Neutrophil (primary cell): ENCODE results near the gene NAP1L4.

Experiments used
- H3K27ac ChIP-seq: fragments of 200-600 bp; sonication (generic); 2 replicates; pipeline ENCODE4 v1.5.1; 2016; ENCODE audit warnings: mild to moderate bottlenecking, moderate library complexity
- H3K27me3 ChIP-seq: fragments of 200-600 bp; sonication (generic); 2 replicates; pipeline ENCODE4 v1.6.0; 2016; ENCODE audit warnings: mild to moderate bottlenecking
- H3K36me3 ChIP-seq: fragments of 200-600 bp; sonication (generic); 2 replicates; pipeline ENCODE4 v1.5.1; 2017
- H3K4me1 ChIP-seq, 2 experiments: fragments of 200-600 bp in 1 of 2; sonication (generic) in 1 of 2; 1 replicate in 1 of 2; 2 replicates in 1 of 2; pipeline versions ENCODE4 v1.5.1 to v1.6.1; 2013 to 2016; ENCODE audit warnings: low read depth in 1 of 2, low read length in 1 of 2, mild to moderate bottlenecking in 1 of 2, moderate library complexity in 1 of 2; ENCODE audit not compliant: control insufficient read depth in 1 of 2, insufficient read depth in 1 of 2
- H3K4me3 ChIP-seq, 2 experiments: fragments of 200-600 bp in 1 of 2; sonication (generic) in 1 of 2; 1 replicate in 1 of 2; 2 replicates in 1 of 2; pipeline ENCODE4 v1.5.1; 2013 to 2016; ENCODE audit warnings: low read depth in 1 of 2, low read length in 1 of 2, mild to moderate bottlenecking in 1 of 2, moderate library complexity in 1 of 2
- H3K9me3 ChIP-seq: fragments of 200-600 bp; sonication (generic); 2 replicates; pipeline ENCODE4 v1.5.1; 2016
- TF ChIP-seq, protein P1 (sequence below): fragments of 200-600 bp; sonication (generic); IDR thresholded peaks from 2 replicates; pipeline ENCODE4 v1.5.1; 2016; ENCODE audit warnings: antibody characterized with exemption

NAP1L4 gene

DNA sequence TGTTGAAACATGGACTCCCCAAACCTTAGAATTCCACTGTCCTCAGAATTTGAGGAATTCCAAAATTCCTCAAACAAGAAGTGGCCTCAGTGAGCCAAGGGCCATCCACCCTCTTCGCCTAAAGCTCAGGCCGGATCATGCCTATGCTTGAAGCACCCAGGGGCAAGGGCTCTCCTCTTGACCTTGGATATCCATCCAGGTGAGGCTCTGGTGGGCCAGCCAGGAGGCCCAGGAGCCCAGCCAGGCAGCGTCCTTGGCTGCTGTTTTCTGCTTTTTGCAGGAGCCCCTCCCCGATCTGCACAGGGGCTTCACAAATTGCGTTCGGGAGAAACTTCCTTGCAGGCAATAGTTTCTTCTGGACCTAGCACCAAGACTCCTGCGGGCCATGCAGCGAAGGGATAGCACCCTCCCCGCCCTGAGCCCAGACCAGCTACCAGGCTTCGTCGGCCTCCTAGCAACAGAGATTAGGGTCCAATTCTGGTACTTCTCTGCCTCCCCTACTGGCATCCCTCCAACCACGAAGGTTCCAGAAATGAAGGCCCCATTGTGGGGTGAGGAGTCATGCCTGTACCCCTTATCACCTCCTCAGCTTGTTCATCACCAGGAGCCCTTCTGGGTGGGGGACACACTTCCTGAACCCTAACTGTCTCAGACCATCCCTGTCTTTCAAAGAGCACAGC lies 64.9 kb downstream of the NAP1L4 start:
- no peak overlapping the region for H3K4me3 ChIP-seq
- H3K9me3 ChIP-seq = no peaks in the 10 kb centered on the region
- TF ChIP-seq, protein P1, sequence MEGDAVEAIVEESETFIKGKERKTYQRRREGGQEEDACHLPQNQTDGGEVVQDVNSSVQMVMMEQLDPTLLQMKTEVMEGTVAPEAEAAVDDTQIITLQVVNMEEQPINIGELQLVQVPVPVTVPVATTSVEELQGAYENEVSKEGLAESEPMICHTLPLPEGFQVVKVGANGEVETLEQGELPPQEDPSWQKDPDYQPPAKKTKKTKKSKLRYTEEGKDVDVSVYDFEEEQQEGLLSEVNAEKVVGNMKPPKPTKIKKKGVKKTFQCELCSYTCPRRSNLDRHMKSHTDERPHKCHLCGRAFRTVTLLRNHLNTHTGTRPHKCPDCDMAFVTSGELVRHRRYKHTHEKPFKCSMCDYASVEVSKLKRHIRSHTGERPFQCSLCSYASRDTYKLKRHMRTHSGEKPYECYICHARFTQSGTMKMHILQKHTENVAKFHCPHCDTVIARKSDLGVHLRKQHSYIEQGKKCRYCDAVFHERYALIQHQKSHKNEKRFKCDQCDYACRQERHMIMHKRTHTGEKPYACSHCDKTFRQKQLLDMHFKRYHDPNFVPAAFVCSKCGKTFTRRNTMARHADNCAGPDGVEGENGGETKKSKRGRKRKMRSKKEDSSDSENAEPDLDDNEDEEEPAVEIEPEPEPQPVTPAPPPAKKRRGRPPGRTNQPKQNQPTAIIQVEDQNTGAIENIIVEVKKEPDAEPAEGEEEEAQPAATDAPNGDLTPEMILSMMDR = no peak

GRCh38 chr11:2926611-2927051 lies 65.5 kb downstream of the NAP1L4 start:
- H3K27me3 ChIP-seq = peaks cover 55% of the 10 kb centered on the region
- H3K9me3 ChIP-seq = no peaks in the 10 kb centered on the region
- TF ChIP-seq, protein P1 = no peak
- H3K4me1 ChIP-seq = peaks cover 11 to 26% of the 10 kb centered on the region in 2 experiments
- H3K36me3 ChIP-seq = no peaks in the 10 kb centered on the region
- no peak overlapping the region for H3K27ac ChIP-seq
- no peak overlapping the region for H3K4me3 ChIP-seq

More for the DNA sequence above, 64.9 kb downstream of the NAP1L4 start:
- Histone ChIP-seq H3K4me1 (peaks cover 11 to 26% of the 10 kb centered on the region in 2 experiments), H3K36me3 (no peaks in the 10 kb centered on the region), H3K27ac (no peak overlapping the region), H3K27me3 (peaks cover 61% of the 10 kb centered on the region)

DNA sequence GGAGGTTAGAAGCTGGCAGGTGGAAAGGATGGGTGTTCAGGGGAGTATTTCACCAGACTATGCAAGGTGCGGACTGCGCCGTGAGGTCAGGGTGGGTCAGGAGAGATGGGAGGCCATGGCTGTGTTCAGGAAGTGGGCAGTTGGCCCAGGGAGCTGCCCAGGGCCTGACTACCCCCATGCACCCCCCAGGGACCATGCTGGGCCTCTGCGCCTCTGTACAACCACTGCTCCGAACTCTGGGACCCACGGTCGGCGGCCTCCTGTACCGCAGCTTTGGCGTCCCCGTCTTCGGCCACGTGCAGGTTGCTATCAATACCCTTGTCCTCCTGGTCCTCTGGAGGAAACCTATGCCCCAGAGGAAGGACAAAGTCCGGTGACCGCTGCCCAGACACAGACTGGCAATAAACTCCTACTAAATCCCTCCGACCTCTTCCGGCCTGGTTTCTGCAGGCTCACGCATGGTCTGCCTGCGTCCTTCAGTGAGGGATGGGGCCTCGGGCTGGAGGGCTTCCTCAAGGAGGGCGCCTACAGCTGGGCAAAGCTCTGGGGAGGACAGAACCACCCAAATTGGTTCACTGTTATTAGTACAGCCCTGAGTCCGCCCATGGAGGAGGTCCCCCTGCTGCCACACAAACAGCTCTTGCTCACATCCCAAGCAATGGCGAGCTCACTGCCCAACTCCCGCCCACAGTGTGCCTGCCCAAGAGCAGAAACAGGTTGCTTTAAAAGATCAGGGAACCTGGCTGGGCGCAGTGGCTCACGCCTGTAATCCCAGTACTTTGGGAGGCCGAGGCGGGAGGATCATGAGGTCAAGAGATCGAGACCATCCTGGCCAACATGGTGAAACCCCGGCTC lies 67.1 kb downstream of the NAP1L4 start:
- Histone ChIP-seq H3K4me1 (peaks cover 4 to 17% of the 10 kb centered on the region in 2 experiments), H3K9me3 (no peaks in the 10 kb centered on the region), H3K36me3 (no peaks in the 10 kb centered on the region), H3K27me3 (peaks cover 39% of the 10 kb centered on the region), H3K4me3 (no peak overlapping the region), H3K27ac (no peak overlapping the region)
- TF ChIP-seq, protein P1 = no peak

DNA sequence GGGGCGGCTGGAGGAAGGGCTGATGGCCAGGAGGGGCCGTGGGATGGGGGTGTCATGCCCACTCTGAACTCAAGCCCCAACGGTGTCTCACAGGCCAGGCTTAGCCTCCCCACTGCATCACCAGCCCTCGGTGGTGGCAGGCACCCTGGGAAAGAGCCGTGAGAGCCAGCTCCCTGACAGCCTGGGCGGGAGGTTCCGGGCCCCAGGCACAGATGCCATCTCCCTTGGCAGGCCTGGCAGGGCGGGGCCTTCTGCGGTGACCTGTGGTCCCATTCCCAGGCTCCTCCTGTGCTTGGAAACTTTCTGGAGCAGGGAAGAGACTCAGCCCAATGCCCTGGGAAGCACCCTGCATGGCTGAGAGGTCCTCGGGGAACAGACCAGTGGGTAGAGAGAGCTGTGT lies 67.7 kb downstream of the NAP1L4 start:
- Histone ChIP-seq H3K27ac (no peak overlapping the region), H3K9me3 (no peaks in the 10 kb centered on the region), H3K4me3 (no peak overlapping the region), H3K4me1 (peaks cover 0 to 10% of the 10 kb centered on the region in 2 experiments), H3K36me3 (no peaks in the 10 kb centered on the region), H3K27me3 (peaks cover 32% of the 10 kb centered on the region)
- TF ChIP-seq, protein P1 = no peak

DNA sequence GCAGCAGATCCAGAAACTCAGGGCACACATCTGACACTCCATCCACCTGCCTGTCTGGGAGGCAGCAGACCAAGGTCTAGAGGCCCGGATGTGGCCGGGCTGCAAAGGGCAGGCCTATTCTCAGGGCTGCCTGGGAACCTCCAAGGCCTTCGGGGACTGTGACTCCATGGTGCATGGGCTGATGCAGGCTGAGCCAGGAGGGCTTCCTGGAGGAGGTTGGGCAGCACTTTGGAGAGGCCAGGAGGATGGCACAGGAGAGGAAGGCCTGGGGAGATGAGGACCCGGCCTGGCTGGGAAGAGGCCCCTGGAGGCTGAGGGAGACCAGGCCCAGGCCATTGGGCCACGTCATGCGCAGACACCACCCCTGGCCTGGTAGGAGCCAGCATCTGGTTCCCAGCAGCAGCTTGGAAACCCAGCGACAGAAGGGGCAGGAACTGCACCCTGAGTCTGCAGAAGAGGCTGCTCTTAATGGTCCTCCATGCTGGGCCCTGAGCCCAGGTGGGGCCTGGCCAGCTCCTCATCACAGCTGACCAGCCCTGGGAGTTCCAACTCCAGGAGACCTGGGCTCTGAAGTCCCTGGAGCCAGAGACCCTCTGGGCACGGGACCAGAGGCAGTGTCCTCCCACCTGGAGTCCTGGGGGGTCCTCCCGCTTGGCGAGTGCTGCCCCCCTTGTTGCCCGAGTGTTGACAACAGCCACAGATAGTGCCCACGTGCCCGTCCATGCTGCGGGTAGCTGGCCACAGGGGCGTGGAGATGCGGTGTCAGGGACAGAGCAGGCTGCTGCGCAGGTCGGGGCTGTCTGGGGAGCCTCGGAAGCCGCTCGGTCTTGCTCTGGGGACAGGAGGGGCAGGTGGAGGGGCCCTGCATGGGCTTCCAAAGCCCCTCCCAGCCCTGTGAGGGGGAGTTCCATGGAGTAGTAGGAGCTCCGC lies 68.4 kb downstream of the NAP1L4 start:
- TF ChIP-seq, protein P1 = no peak
- H3K27ac ChIP-seq = no peak overlapping the region

More for the DNA sequence above, 68.4 kb downstream of the NAP1L4 start:
- Histone ChIP-seq H3K4me3 (no peak overlapping the region), H3K36me3 (no peaks in the 10 kb centered on the region), H3K27me3 (peaks cover 25% of the 10 kb centered on the region), H3K4me1 (peaks cover 0 to 3% of the 10 kb centered on the region in 2 experiments), H3K9me3 (no peaks in the 10 kb centered on the region)
